ENCODE data around the gene TM2D3. TPM values are rescaled to one million over a fixed set of nuclear protein-coding genes. Genes with fewer than 3 reads are reported as not detected.
"Not testable (repeated sequence)": the region's sequence is repeated elsewhere in the genome, so short reads cannot be mapped to it uniquely, and the experiment has no call there.

Gene TM2D3
- total RNA-seq, 1 donor from 2014 or later: 48.7 TPM

- intact Hi-C loops (cut with micrococcal nuclease): no loop called here
- ATAC-seq (no peak), DNase-seq (no peak)
Observed at GRCh38 chr15:101660005-101660404, 7.8 kb upstream of the TM2D3 start.

GRCh38 chr15:101657968-101658784, 6.0 kb upstream of the TM2D3 start:
- ATAC-seq (peak; percentile 86), DNase-seq (peak; percentile 44)

GRCh38 chr15:101657171-101657570, 5.0 kb upstream of the TM2D3 start:
- ATAC-seq (no peak), DNase-seq (no peak)
- intact Hi-C loops (cut with micrococcal nuclease): no loop called here

More at GRCh38 chr15:101657968-101658784, 6.0 kb upstream of the TM2D3 start:
- intact Hi-C loops (cut with micrococcal nuclease): no loop called here

- intact Hi-C loops (cut with micrococcal nuclease); DNase-seq; ATAC-seq: not testable (repeated sequence)
Observed at GRCh38 chr15:101654624-101655337, 2.6 kb upstream of the TM2D3 start.

- DNase-seq (no peak), ATAC-seq (no peak)
- intact Hi-C loops (cut with micrococcal nuclease): no loop called here
Observed at GRCh38 chr15:101654171-101654570, 2.0 kb upstream of the TM2D3 start.

- DNase-seq (no peak), ATAC-seq (peak; percentile 21)
- intact Hi-C loops (cut with micrococcal nuclease): no loop called here
Observed at GRCh38 chr15:101652786-101653430, 727 bp upstream of the TM2D3 start.

- DNase-seq (no peak), ATAC-seq (peak; percentile 71)
- intact Hi-C loops (cut with micrococcal nuclease): no loop called here
Observed at GRCh38 chr15:101651554-101652097, 555 bp downstream of the TM2D3 start.

GRCh38 chr15:101650145-101650544, 2.0 kb downstream of the TM2D3 start:
- intact Hi-C loops (cut with micrococcal nuclease): no loop called here
- no peak for ATAC-seq
- DNase-seq: no peak

- ATAC-seq: no peak
- intact Hi-C loops (cut with micrococcal nuclease): no loop called here
- no peak for DNase-seq
Observed at GRCh38 chr15:101648356-101648755, 3.8 kb downstream of the TM2D3 start.

- ATAC-seq (no peak), DNase-seq (no peak)
- intact Hi-C loops (cut with micrococcal nuclease): no loop called here
Observed at GRCh38 chr15:101647251-101647650, 4.9 kb downstream of the TM2D3 start.

GRCh38 chr15:101646672-101647071, 5.5 kb downstream of the TM2D3 start:
- intact Hi-C loops (cut with micrococcal nuclease): no loop called here
- ATAC-seq (peak; percentile 80), DNase-seq (peak; percentile 66)

- ATAC-seq (peak; percentile 15), DNase-seq (no peak)
- intact Hi-C loops (cut with micrococcal nuclease): loop anchor here (5.0 kb wide), 1 partner anchor 340 kb away; no protein-coding TSS in a partner anchor
Observed at GRCh38 chr15:101642361-101642760, 9.8 kb downstream of the TM2D3 start.

GRCh38 chr15:101641894-101642293, 10.3 kb downstream of the TM2D3 start:
- ATAC-seq (peak; percentile 44), DNase-seq (no peak)
- intact Hi-C loops (cut with micrococcal nuclease): loop anchor here (5.0 kb wide), 1 partner anchor 340 kb away; no protein-coding TSS in a partner anchor

- intact Hi-C loops (cut with micrococcal nuclease): loop anchor here (5.0 kb wide), 1 partner anchor 339 kb away; no protein-coding TSS in a partner anchor
- DNase-seq (peak; percentile 76), ATAC-seq (peak; percentile 68)
Observed at GRCh38 chr15:101641129-101641764, 10.9 kb downstream of the TM2D3 start.

GRCh38 chr15:101639667-101640066, 12.5 kb downstream of the TM2D3 start:
- DNase-seq: no peak
- ATAC-seq: no peak
- intact Hi-C loops (cut with micrococcal nuclease): loop anchor here (5.0 kb wide), 1 partner anchor 337 kb away; no protein-coding TSS in a partner anchor

- DNase-seq (no peak), ATAC-seq (no peak)
- intact Hi-C loops (cut with micrococcal nuclease): no loop called here
Observed at GRCh38 chr15:101637919-101638318, 14.3 kb downstream of the TM2D3 start.

- intact Hi-C loops (cut with micrococcal nuclease): no loop called here
- DNase-seq (no peak), ATAC-seq (no peak)
Observed at GRCh38 chr15:101637516-101637915, 14.7 kb downstream of the TM2D3 start.

- no peak for ATAC-seq
- no peak for DNase-seq
- intact Hi-C loops (cut with micrococcal nuclease): no loop called here
Observed at GRCh38 chr15:101637038-101637437, 15.1 kb downstream of the TM2D3 start.
